Nephron (organoid): ENCODE results near the gene R3HDM4.

Source experiments
- H3K27ac Mint-ChIP-seq, 3 experiments: 2 replicates each; pipeline ENCODE4 v1.8.0; 2020; ENCODE audit warnings: mixed read lengths in 3 of 3, mild to moderate bottlenecking in 2 of 3, moderate library complexity in 1 of 3
- H3K27me3 Mint-ChIP-seq: 2 replicates; pipeline ENCODE4 v1.8.0; 2021; ENCODE audit warnings: low read depth, mild to moderate bottlenecking, moderate library complexity, mixed read lengths
- H3K36me3 Mint-ChIP-seq: 2 replicates; pipeline ENCODE4 v1.8.0; 2020; ENCODE audit warnings: low read depth, mixed read lengths
- H3K4me1 Mint-ChIP-seq: 2 replicates; pipeline ENCODE4 v1.8.0; 2020; ENCODE audit warnings: mixed read lengths
- H3K4me3 Mint-ChIP-seq, 3 experiments: 2 replicates each; pipeline ENCODE4 v1.8.0; 2020; ENCODE audit warnings: mild to moderate bottlenecking in 3 of 3, mixed read lengths in 3 of 3, moderate library complexity in 2 of 3
- H3K9me3 Mint-ChIP-seq: 2 replicates; pipeline ENCODE4 v1.8.0; 2020; ENCODE audit warnings: mixed read lengths
- TF ChIP-seq, protein P1 (sequence below), 3 experiments: fragments of 200-600 bp; sonication (generic); IDR thresholded peaks; one replicate each; pipeline ENCODE4 v1.5.0; 2021; ENCODE audit warnings: antibody characterized with exemption in 3 of 3; ENCODE audit not compliant: unreplicated experiment in 3 of 3

R3HDM4 gene

DNA sequence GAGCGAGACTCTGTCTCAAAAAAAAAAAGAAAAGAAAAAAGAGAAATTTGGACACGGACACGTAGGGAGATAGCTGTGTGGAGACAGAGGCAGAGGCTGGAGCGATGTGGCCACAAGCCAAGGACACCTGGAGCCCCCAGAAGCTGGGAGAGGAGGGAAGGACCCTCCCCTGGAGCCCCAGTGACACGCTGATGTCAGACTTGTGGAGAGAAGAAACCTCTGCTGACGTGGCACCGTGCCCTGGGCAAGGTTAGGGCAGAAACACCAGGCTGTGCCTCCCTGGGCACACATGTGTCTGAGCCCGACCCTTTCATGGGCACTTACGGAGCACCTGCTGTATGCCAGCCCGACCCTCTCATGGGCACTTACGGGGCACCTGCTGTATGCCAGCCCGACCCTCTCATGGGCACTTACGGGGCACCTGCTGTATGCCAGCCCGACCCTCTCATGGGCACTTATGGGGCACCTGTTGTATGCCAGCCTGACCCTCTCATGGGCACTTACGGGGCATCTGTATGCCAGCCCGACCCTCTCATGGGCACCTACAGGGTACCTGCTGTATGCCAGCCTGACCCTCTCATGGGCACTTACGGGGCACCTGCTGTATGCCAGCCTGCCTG, 30.6 kb upstream of the R3HDM4 start:
- no peak overlapping the region for H3K4me3 Mint-ChIP-seq
- H3K36me3 Mint-ChIP-seq: peaks cover 39% of the 10 kb centered on the region
- no peaks in the 10 kb centered on the region for H3K9me3 Mint-ChIP-seq
- no peaks in the 10 kb centered on the region for H3K27me3 Mint-ChIP-seq
- H3K4me1 Mint-ChIP-seq: peaks cover 26% of the 10 kb centered on the region
- TF ChIP-seq, protein P1, sequence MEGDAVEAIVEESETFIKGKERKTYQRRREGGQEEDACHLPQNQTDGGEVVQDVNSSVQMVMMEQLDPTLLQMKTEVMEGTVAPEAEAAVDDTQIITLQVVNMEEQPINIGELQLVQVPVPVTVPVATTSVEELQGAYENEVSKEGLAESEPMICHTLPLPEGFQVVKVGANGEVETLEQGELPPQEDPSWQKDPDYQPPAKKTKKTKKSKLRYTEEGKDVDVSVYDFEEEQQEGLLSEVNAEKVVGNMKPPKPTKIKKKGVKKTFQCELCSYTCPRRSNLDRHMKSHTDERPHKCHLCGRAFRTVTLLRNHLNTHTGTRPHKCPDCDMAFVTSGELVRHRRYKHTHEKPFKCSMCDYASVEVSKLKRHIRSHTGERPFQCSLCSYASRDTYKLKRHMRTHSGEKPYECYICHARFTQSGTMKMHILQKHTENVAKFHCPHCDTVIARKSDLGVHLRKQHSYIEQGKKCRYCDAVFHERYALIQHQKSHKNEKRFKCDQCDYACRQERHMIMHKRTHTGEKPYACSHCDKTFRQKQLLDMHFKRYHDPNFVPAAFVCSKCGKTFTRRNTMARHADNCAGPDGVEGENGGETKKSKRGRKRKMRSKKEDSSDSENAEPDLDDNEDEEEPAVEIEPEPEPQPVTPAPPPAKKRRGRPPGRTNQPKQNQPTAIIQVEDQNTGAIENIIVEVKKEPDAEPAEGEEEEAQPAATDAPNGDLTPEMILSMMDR (IDR thresholded peaks at IDR 0.05; ENCODE audit: unreplicated experiment in 3 of 3): no peak
- H3K27ac Mint-ChIP-seq: peak overlapping the region; percentile 85 to 96 (median 96)

DNA sequence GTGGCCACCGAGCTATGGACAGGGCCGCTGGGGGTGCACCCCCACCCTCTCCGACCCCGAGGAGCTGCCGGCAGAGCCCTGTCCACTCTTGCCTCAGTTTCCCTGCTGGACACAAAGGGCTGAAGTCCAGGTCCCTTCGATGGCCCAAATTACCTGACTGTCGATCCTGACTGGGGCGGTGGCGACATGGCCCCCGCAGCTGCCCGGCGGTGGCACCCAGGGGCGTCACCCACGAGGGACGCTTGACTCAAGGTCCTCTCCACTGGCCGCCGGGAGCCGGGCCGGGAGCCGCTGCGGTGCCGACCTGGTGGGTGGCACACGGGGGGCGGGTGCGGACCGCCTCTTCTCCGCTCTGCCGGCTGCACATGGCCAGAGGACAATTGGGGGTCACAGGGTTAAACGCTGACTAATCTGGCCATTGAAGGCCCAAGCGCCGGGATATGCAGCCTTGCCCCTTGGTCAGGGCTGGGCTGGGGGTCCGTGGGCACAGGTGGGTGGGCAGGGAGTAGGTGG, 29.2 kb upstream of the R3HDM4 start:
- Mint-ChIP-seq H3K36me3 (peaks cover 49% of the 10 kb centered on the region), H3K27ac (no peak overlapping the region), H3K27me3 (no peaks in the 10 kb centered on the region), H3K4me1 (peaks cover 29% of the 10 kb centered on the region), H3K4me3 (no peak overlapping the region), H3K9me3 (no peaks in the 10 kb centered on the region)
- TF ChIP-seq, protein P1 (IDR thresholded peaks at IDR 0.05; ENCODE audit: unreplicated experiment in 3 of 3): no peak

DNA sequence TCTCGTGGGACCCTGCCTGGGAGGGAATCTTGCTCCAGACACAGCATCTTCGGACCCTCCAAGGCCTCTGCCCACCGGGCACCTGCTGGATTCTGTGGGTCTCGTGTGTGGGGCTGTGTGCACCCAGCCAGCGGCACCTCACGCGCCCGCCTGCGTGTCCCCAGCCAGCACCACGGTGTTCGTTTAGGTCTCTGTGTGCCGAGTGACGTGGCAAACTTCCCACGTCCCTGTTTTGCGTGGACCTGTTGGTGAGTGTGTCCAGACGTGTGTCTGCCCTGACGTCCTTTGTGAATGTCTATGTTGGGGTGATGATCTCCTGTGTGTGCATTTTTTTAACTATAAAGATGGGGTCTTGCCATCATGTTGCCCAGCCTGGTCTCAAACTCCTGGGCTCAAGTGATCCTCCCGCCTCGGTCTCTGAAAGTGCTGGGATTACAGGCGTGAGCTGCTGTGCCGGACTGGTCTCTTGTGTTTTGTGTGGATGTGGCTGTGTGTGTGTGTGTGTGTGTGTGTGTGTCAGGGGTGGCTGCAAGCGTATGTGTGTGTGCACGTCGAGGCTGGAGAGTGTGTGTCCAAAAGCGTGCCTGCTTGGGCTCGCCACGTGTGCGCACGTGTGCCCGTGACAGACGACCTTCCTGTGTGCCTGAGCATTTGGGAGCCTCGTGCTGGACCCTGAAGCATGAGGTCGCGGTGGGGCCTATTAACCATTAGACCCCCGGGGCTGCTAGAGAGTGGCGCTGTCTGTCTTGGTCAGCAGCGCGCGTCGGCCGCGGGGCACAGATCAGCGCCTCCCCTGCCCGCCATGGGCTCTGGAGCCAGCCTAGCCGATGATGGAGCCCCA, 28.5 kb upstream of the R3HDM4 start:
- Mint-ChIP-seq H3K9me3 (no peaks in the 10 kb centered on the region), H3K36me3 (peaks cover 55% of the 10 kb centered on the region), H3K4me3 (peak overlapping the region in 1 of 3 experiments; percentile 10), H3K4me1 (peaks cover 29% of the 10 kb centered on the region), H3K27ac (peak overlapping the region; percentile 62 to 86 (median 81)), H3K27me3 (no peaks in the 10 kb centered on the region)
- TF ChIP-seq, protein P1 (IDR thresholded peaks at IDR 0.05; ENCODE audit: unreplicated experiment in 3 of 3): no peak

DNA sequence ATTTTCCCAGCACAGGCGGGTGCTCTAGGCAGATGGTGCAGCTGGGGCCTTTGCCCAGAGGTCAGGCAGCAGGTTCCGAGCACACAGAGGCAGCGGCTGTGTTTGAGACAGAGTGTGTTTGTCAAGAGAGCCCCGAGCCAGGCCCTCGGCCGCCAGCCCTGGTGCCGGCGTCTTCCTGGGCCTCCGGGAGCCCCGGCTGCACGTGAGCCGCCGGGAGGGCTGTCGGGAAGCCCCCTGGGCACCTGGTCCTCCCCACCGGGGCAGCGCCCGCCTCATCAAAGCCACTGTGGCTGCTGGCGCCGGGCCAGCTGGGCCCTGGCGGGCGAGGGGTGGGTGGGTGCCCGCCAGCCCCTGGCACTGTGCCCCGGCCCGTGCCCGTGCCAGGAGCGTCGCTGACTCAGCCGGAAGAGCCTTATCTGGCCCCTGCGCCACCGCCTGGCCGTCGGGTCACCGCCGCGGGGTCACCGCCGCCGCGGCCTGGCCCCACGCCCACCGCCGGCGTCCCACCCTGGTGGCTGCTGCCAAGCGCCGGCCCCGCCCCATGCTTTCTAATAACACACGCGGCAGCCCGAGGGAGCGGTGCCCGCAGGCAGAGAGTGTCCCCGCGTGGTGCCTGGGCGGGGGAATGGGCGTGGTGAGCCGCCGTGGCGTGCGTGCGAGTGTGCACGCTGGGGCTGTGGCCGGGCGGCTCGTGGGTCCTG, 27.7 kb upstream of the R3HDM4 start:
- Mint-ChIP-seq H3K4me1 (peaks cover 29% of the 10 kb centered on the region), H3K27ac (peak overlapping the region; percentile 74 to 95 (median 80)), H3K27me3 (no peaks in the 10 kb centered on the region), H3K9me3 (no peaks in the 10 kb centered on the region), H3K36me3 (peaks cover 55% of the 10 kb centered on the region), H3K4me3 (no peak overlapping the region)
- TF ChIP-seq, protein P1 (IDR thresholded peaks at IDR 0.05; ENCODE audit: unreplicated experiment in 3 of 3): no peak

DNA sequence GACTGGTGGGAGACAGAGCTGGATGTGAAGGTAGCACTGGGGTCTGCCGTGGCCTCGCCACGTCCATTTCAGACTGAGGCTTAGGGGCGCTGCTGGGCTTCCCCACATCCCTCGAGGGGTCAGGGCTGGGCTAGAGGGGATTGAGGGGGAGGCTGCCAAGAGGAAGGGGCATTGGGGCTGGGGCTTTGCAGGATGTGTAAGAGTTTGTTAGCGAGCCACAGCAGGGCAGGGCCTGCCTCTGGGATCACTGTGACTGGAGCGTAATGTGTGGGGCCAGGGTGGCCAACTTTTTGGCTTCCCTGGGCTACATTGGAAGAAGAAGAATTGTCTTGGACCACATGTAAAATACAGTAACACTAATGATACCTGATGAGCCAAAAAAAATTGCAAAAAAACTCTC, 26.9 kb upstream of the R3HDM4 start:
- Mint-ChIP-seq H3K27ac (peak overlapping the region; percentile 74 to 95 (median 80)), H3K4me1 (peaks cover 25% of the 10 kb centered on the region), H3K36me3 (peaks cover 55% of the 10 kb centered on the region), H3K9me3 (no peaks in the 10 kb centered on the region), H3K4me3 (peak overlapping the region; percentile 13 to 50 (median 22)), H3K27me3 (no peaks in the 10 kb centered on the region)
- TF ChIP-seq, protein P1 (IDR thresholded peaks at IDR 0.05; ENCODE audit: unreplicated experiment in 3 of 3): no peak
